A673 (cell line): ENCODE data around the gene CEP85. TPM values are rescaled to one million over a fixed set of nuclear protein-coding genes. Genes with fewer than 3 reads are reported as not detected.
"Not testable (repeated sequence)": the region's sequence is repeated elsewhere in the genome, so short reads cannot be mapped to it uniquely, and the experiment has no call there.

Experiments
- BruUV-seq: library from RNA; stranded (reverse); fragments of 400-500 nt; replicated peaks from 2 replicates; lab custom pipeline; 2021; lab: Mats Ljungman, UMichigan
- CTCF ChIA-PET: fragments of 300-600 bp; sonication (Branson Sonifier 250); formaldehyde crosslinking; loops from one replicate; lab custom pipeline; 2022; ENCODE audit warnings: antibody characterized with exemption; lab: Charles Lee
- POLR2A ChIA-PET: fragments of 300-600 bp; sonication (Branson Sonifier 250); formaldehyde crosslinking; loops from one replicate; lab custom pipeline; 2022; ENCODE audit warnings: antibody characterized with exemption; ENCODE audit not compliant: low non-redundant PET; lab: Charles Lee
- DNase-seq: peaks from one replicate; pipeline ENCODE4 v3.0.0-alpha.2; 2015; ENCODE audit warnings: low spot score
- H3K27ac ChIP-seq: fragments of 200-600 bp; sonication (generic); 2 replicates; pipeline ENCODE4 v1.5.1; 2016; ENCODE audit warnings: mixed run types, low read depth, mild to moderate bottlenecking, mixed read lengths, antibody characterized with exemption, low read length; ENCODE audit not compliant: poor library complexity, severe bottlenecking
- H3K27me3 ChIP-seq: fragments of 200-600 bp; sonication (generic); replicated peaks from 2 replicates; pipeline ENCODE4 v1.6.1; 2017; ENCODE audit warnings: mixed run types, low read depth, mild to moderate bottlenecking, mixed read lengths, antibody characterized with exemption, low read length; ENCODE audit not compliant: insufficient read depth, poor library complexity
- H3K36me3 ChIP-seq: fragments of 200-600 bp; sonication (generic); 2 replicates; pipeline ENCODE4 v1.6.1; 2016; ENCODE audit warnings: mixed run types, mild to moderate bottlenecking, mixed read lengths, antibody characterized with exemption, low read length; ENCODE audit not compliant: insufficient read depth, poor library complexity, severe bottlenecking
- H3K4me1 ChIP-seq: fragments of 200-600 bp; sonication (generic); 2 replicates; pipeline ENCODE4 v1.6.1; 2017; ENCODE audit warnings: mixed run types, mild to moderate bottlenecking, mixed read lengths, antibody characterized with exemption, low read length; ENCODE audit not compliant: insufficient read depth, poor library complexity, severe bottlenecking
- H3K4me3 ChIP-seq: fragments of 200-600 bp; sonication (generic); 2 replicates; pipeline ENCODE4 v1.5.1; 2016; ENCODE audit warnings: low read depth, mixed run types, mild to moderate bottlenecking, mixed read lengths, low read length; ENCODE audit not compliant: poor library complexity, severe bottlenecking
- H3K9me3 ChIP-seq: fragments of 200-600 bp; sonication (generic); 2 replicates; pipeline ENCODE4 v1.6.1; 2016; ENCODE audit warnings: mixed run types, low read depth, mild to moderate bottlenecking, mixed read lengths, antibody characterized with exemption, low read length; ENCODE audit not compliant: poor library complexity, severe bottlenecking
- CTCF ChIP-seq: fragments of 300-800, 200-600 bp; sonication (generic); conservative IDR thresholded peaks from 2 replicates; pipeline ENCODE4 v1.5.1; 2017; ENCODE audit warnings: low read depth, mild to moderate bottlenecking, antibody characterized with exemption, low read length, moderate library complexity, mixed read lengths
- EZH2 ChIP-seq: fragments of 200-600 bp; sonication (generic); IDR thresholded peaks from 2 replicates; pipeline ENCODE4 v1.6.1; 2017; ENCODE audit warnings: borderline replicate concordance, low read depth, mild to moderate bottlenecking, mixed read lengths, antibody characterized with exemption, low read length; ENCODE audit not compliant: poor library complexity, severe bottlenecking
- intact Hi-C: fragments of 100-400 bp; cut with micrococcal nuclease; formaldehyde crosslinking; loops from one replicate; pipeline ENCODE4 v1.10.0; 2022; ENCODE audit not compliant: unreplicated experiment
- total RNA-seq: library from RNA; stranded (reverse); gene quantifications from 2 replicates; pipeline ENCODE4 v1.2.3, GENCODE V29; 2021

Gene CEP85
- total RNA-seq, 1 experiment from 2014 or later, result 51.3 TPM

GRCh38 chr1:26307363-26307781 is 73.4 kb downstream of the CEP85 start:
- H3K27me3 ChIP-seq, result no peaks in the 10 kb centered on the region
- ChIA-PET CTCF (no interaction called here), POLR2A (no interaction called here)
- no peak for TF ChIP-seq CTCF
- TF ChIP-seq EZH2, result no peak
- BruUV-seq, result no TSS peak
- peak overlapping the region; percentile 83 for H3K4me3 ChIP-seq
- intact Hi-C loops, result no loop called here
- H3K4me1 ChIP-seq, result peaks cover 4% of the 10 kb centered on the region
- no peaks in the 10 kb centered on the region for H3K9me3 ChIP-seq
- H3K36me3 ChIP-seq, result no peaks in the 10 kb centered on the region
- DNase-seq, result no peak
- no peak overlapping the region for H3K27ac ChIP-seq

DNA sequence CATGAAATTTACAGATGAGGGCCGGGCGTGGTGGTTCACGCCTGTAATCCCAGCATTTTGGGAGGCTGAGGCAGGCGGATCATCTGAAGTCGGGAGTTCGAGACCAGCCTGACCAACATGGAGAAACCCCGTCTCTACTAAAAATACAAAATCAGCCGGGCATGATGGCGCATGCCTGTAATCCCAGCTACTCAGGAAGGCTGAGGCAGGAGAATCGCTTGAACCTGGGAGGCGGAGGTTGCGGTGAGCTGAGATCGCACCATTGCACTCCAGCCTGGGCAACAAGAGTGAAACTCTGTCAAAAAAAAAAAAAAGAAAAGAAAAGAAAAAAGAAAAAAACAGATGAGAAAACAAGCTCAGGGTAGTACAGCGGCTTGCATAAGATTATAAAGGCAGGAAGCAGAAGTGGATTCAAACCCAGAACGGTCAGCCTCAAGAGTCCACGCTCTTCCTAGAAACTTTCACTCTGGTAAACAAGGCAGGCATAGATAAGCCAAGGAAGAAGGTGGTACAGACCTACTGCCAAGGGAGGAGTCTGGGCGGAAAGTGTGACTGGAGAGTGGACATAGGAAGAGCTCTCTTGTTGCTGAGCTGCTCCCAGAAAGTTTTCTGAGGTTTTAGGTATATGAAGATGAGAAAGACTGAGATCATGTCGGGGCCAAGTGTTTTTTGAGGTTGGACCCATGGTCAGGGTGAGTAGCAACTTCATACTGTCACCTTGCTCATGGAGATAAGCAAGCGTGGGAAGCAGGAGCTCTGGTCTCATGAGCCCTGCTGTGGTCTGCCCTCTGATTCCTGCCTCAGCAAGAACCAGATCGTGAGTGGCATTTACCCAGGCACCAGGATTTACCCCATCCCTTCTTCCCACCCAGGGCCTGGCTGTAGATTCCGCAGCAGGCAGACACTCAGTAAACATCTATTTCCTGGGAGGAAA is 74.2 kb downstream of the CEP85 start:
- DNase-seq, H3K36me3 ChIP-seq, CTCF ChIA-PET, intact Hi-C loops, BruUV-seq, H3K27ac ChIP-seq, H3K27me3 ChIP-seq, POLR2A ChIA-PET, H3K4me3 ChIP-seq, H3K9me3 ChIP-seq, H3K4me1 ChIP-seq: not testable (repeated sequence)

- ChIA-PET POLR2A (no interaction called here), CTCF (no interaction called here)
- H3K9me3 ChIP-seq, result no peaks in the 10 kb centered on the region
- no peaks in the 10 kb centered on the region for H3K36me3 ChIP-seq
- H3K4me3 ChIP-seq, result no peak overlapping the region
- H3K4me1 ChIP-seq, result no peaks in the 10 kb centered on the region
- intact Hi-C loops, result no loop called here
- H3K27ac ChIP-seq, result no peak overlapping the region
- no peak for DNase-seq
- H3K27me3 ChIP-seq, result no peaks in the 10 kb centered on the region
- BruUV-seq, result no TSS peak
- no peak for TF ChIP-seq EZH2
- TF ChIP-seq CTCF, result no peak
Observed at GRCh38 chr1:26314501-26314900, 80.5 kb downstream of the CEP85 start.
